ENCODE data around the gene GAB2. TPM values are rescaled to one million over a fixed set of nuclear protein-coding genes. Genes with fewer than 3 reads are reported as not detected.

The GAB2 gene
- total and polyA plus RNA-seq, 2 of the 13 experiments (the other 11 are each of a cell fraction or from before 2014, with no cell fraction given) = 4.1 to 8.6 TPM

GRCh38 chr11:78188286-78189173, 229.1 kb downstream of the GAB2 start, which contains the start of the genes KCTD21 and USP35 (continued):
- TF ChIP-seq HDAC1 (CRISPR knock-in tag; IDR thresholded peaks at IDR 0.05) = peak; percentile 96
- peak; percentile 38; the same call in 1 of the 2 replicates for TF ChIP-seq ZNF362 (CRISPR knock-in tag; IDR thresholded peaks at IDR 0.05; ENCODE audit: borderline replicate concordance)
- TF ChIP-seq ZNF878 (CRISPR knock-in tag; IDR thresholded peaks at IDR 0.05) = no peak
- TF ChIP-seq ZNF709 (CRISPR knock-in tag; IDR thresholded peaks at IDR 0.05) = peak; percentile 51; the same call in 1 of the 2 replicates
- TF ChIP-seq MBNL3 (CRISPR knock-in tag; conservative IDR thresholded peaks at IDR 0.05) = no peak
- TF ChIP-seq RBAK (CRISPR knock-in tag; IDR thresholded peaks at IDR 0.05) = no peak
- TF ChIP-seq ZNF704 (CRISPR knock-in tag; IDR thresholded peaks at IDR 0.05; ENCODE audit: borderline replicate concordance) = peak; percentile 24; the same call in 1 of the 2 replicates
- TF ChIP-seq ZBTB26 (CRISPR knock-in tag; IDR thresholded peaks at IDR 0.05; ENCODE audit: borderline replicate concordance) = 0 out of 2 replicates have a peak, but pooled peaks have one; percentile 23
- TF ChIP-seq THAP8 (CRISPR knock-in tag; IDR thresholded peaks at IDR 0.05; ENCODE audit: borderline replicate concordance) = peak; percentile 58; the same call in 1 of the 2 replicates
- no peak for TF ChIP-seq PHF20 (CRISPR knock-in tag; IDR thresholded peaks at IDR 0.05)
- no peak; the same call in 1 of the 2 replicates for TF ChIP-seq MEIS2 (CRISPR knock-in tag; IDR thresholded peaks at IDR 0.05)
- no peak for TF ChIP-seq TARDBP (CRISPR knock-in tag; IDR thresholded peaks at IDR 0.05)
- 0 out of 2 replicates have a peak, but pooled peaks have one; percentile 15 for TF ChIP-seq ZNF720 (CRISPR knock-in tag; IDR thresholded peaks at IDR 0.05)
- TF ChIP-seq TEAD3 (CRISPR knock-in tag; optimal IDR thresholded peaks at IDR 0.05; ENCODE audit: borderline replicate concordance) = peak; percentile 35
- TF ChIP-seq IKZF4 (CRISPR knock-in tag; IDR thresholded peaks at IDR 0.05; ENCODE audit: borderline replicate concordance, low read depth, not compliant biosample characterization) = no peak
- TF ChIP-seq ZNF121 (CRISPR knock-in tag; IDR thresholded peaks at IDR 0.05) = peak; percentile 51
- no peak; the same call in 1 of the 2 replicates for TF ChIP-seq ZNF619 (CRISPR knock-in tag; IDR thresholded peaks at IDR 0.05)
- no peak for TF ChIP-seq MLXIP (CRISPR knock-in tag; IDR thresholded peaks at IDR 0.05; ENCODE audit: borderline replicate concordance)
- TF ChIP-seq ZNF317 (CRISPR knock-in tag; IDR thresholded peaks at IDR 0.05) = peak; percentile 66
- 0 out of 2 replicates have a peak, but pooled peaks have one; percentile 2 for TF ChIP-seq PBX2 (CRISPR knock-in tag; IDR thresholded peaks at IDR 0.05)
